ENCODE results near the gene PKP4.

PKP4 gene

GRCh38 chr2:158509928-158510797 lies 53.4 kb downstream of the PKP4 start:
- no peaks in the 10 kb centered on the region for H3K4me1 ChIP-seq (ENCODE audit: insufficient read depth, low read length, severe bottlenecking)
- H3K27ac ChIP-seq (ENCODE audit: low read depth, low read length, poor library complexity, severe bottlenecking): no peak overlapping the region
- TF ChIP-seq EZH2 (IDR thresholded peaks at IDR 0.05; ENCODE audit: borderline replicate concordance, low read length): no peak
- no peaks in the 10 kb centered on the region for H3K36me3 ChIP-seq (ENCODE audit: insufficient read depth, low read length)
- no peak overlapping the region for H2AFZ ChIP-seq (ENCODE audit: low read length)
- no peaks in the 10 kb centered on the region for H3K79me2 ChIP-seq (ENCODE audit: insufficient read depth, low read length)
- no peak overlapping the region for H3K4me2 ChIP-seq (ENCODE audit: low read length)
- no peaks in the 10 kb centered on the region for H3K27me3 ChIP-seq (ENCODE audit: insufficient read depth, low read length)
- no peaks in the 10 kb centered on the region for H3K9me3 ChIP-seq (ENCODE audit: low read length)
- no peaks in the 10 kb centered on the region for H3K9me2 ChIP-seq (ENCODE audit: low read depth, low read length)
- no peak overlapping the region for H3K9ac ChIP-seq (ENCODE audit: low read length)
- H4K20me1 ChIP-seq (ENCODE audit: insufficient read depth, low read length): no peaks in the 10 kb centered on the region
- H3K4me3 ChIP-seq (ENCODE audit: low read depth, low read length, poor library complexity, severe bottlenecking): no peak overlapping the region
- H3F3A ChIP-seq (ENCODE audit: insufficient read depth, low read length): no peaks in the 10 kb centered on the region

- TF ChIP-seq EZH2 (IDR thresholded peaks at IDR 0.05; ENCODE audit: borderline replicate concordance, low read length): no peak
- TF ChIP-seq, protein P1, sequence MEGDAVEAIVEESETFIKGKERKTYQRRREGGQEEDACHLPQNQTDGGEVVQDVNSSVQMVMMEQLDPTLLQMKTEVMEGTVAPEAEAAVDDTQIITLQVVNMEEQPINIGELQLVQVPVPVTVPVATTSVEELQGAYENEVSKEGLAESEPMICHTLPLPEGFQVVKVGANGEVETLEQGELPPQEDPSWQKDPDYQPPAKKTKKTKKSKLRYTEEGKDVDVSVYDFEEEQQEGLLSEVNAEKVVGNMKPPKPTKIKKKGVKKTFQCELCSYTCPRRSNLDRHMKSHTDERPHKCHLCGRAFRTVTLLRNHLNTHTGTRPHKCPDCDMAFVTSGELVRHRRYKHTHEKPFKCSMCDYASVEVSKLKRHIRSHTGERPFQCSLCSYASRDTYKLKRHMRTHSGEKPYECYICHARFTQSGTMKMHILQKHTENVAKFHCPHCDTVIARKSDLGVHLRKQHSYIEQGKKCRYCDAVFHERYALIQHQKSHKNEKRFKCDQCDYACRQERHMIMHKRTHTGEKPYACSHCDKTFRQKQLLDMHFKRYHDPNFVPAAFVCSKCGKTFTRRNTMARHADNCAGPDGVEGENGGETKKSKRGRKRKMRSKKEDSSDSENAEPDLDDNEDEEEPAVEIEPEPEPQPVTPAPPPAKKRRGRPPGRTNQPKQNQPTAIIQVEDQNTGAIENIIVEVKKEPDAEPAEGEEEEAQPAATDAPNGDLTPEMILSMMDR (IDR thresholded peaks at IDR 0.05; ENCODE audit: low read length): no peak
- no peak overlapping the region for H3K4me3 ChIP-seq (ENCODE audit: low read depth, low read length, poor library complexity, severe bottlenecking)
- H3K27ac ChIP-seq (ENCODE audit: low read depth, low read length, poor library complexity, severe bottlenecking): no peak overlapping the region
- no peaks in the 10 kb centered on the region for H3F3A ChIP-seq (ENCODE audit: insufficient read depth, low read length)
- no peak overlapping the region for H3K4me2 ChIP-seq (ENCODE audit: low read length)
- no peaks in the 10 kb centered on the region for H3K36me3 ChIP-seq (ENCODE audit: insufficient read depth, low read length)
- H4K20me1 ChIP-seq (ENCODE audit: insufficient read depth, low read length): no peaks in the 10 kb centered on the region
- H3K9ac ChIP-seq (ENCODE audit: low read length): no peak overlapping the region
- H2AFZ ChIP-seq (ENCODE audit: low read length): no peak overlapping the region
- H3K9me3 ChIP-seq (ENCODE audit: low read length): no peaks in the 10 kb centered on the region
- no peaks in the 10 kb centered on the region for H3K79me2 ChIP-seq (ENCODE audit: insufficient read depth, low read length)
- no peaks in the 10 kb centered on the region for H3K9me2 ChIP-seq (ENCODE audit: low read depth, low read length)
- no peaks in the 10 kb centered on the region for H3K4me1 ChIP-seq (ENCODE audit: insufficient read depth, low read length, severe bottlenecking)
- H3K27me3 ChIP-seq (ENCODE audit: insufficient read depth, low read length): no peaks in the 10 kb centered on the region
These were observed 54.1 kb downstream of the PKP4 start for GRCh38 chr2:158510887-158511286.

- no peaks in the 10 kb centered on the region for H3K36me3 ChIP-seq (ENCODE audit: insufficient read depth, low read length)
- H3K9me3 ChIP-seq (ENCODE audit: low read length): no peaks in the 10 kb centered on the region
- no peak overlapping the region for H2AFZ ChIP-seq (ENCODE audit: low read length)
- no peaks in the 10 kb centered on the region for H3K27me3 ChIP-seq (ENCODE audit: insufficient read depth, low read length)
- H3K27ac ChIP-seq (ENCODE audit: low read depth, low read length, poor library complexity, severe bottlenecking): no peak overlapping the region
- H3K4me1 ChIP-seq (ENCODE audit: insufficient read depth, low read length, severe bottlenecking): no peaks in the 10 kb centered on the region
- no peak overlapping the region for H3K4me2 ChIP-seq (ENCODE audit: low read length)
- no peaks in the 10 kb centered on the region for H4K20me1 ChIP-seq (ENCODE audit: insufficient read depth, low read length)
- no peak overlapping the region for H3K9ac ChIP-seq (ENCODE audit: low read length)
- TF ChIP-seq, protein P1 (IDR thresholded peaks at IDR 0.05; ENCODE audit: low read length): no peak
- no peak for TF ChIP-seq EZH2 (IDR thresholded peaks at IDR 0.05; ENCODE audit: borderline replicate concordance, low read length)
- H3F3A ChIP-seq (ENCODE audit: insufficient read depth, low read length): no peaks in the 10 kb centered on the region
- H3K4me3 ChIP-seq (ENCODE audit: low read depth, low read length, poor library complexity, severe bottlenecking): no peak overlapping the region
- no peaks in the 10 kb centered on the region for H3K79me2 ChIP-seq (ENCODE audit: insufficient read depth, low read length)
- no peaks in the 10 kb centered on the region for H3K9me2 ChIP-seq (ENCODE audit: low read depth, low read length)
These were observed 55.0 kb downstream of the PKP4 start for GRCh38 chr2:158511706-158512105.
